H1 (cell line): ENCODE measurements around the gene DUOX1. TPM values are rescaled to one million over a fixed set of nuclear protein-coding genes. Genes with fewer than 3 reads are reported as not detected.

Experiments
- ASH2L ChIP-seq: fragments of 200-600, 300-600 bp; sonication (generic); IDR thresholded peaks from one replicate; pipeline ENCODE4 v1.7.1; 2017; ENCODE audit warnings: low read length
- CHD2 ChIP-seq: IDR thresholded peaks from 2 replicates; pipeline ENCODE4 v1.6.1; 2012; ENCODE audit warnings: low read length, improper control_type of control experiment
- CHD7 ChIP-seq: fragments of 300-600 bp; sonication (generic); IDR thresholded peaks from 2 replicates; pipeline ENCODE4 v1.7.1; 2012; ENCODE audit warnings: low read length, moderate library complexity, mild to moderate bottlenecking, inconsistent platforms; ENCODE audit not compliant: insufficient replicate concordance
- MAX ChIP-seq: IDR thresholded peaks from 2 replicates; pipeline ENCODE4 v1.6.1; 2012; ENCODE audit warnings: inconsistent platforms
- NRF1 ChIP-seq: IDR thresholded peaks from 2 replicates; pipeline ENCODE4 v1.6.1; 2011; ENCODE audit warnings: mild to moderate bottlenecking, low read depth, low read length, improper control_type of control experiment
- SIRT6 ChIP-seq: IDR thresholded peaks from one replicate; pipeline ENCODE4 v1.7.1; 2012; ENCODE audit warnings: low read length, inconsistent platforms
- polyA plus RNA-seq, 7 experiments: library from polyadenylated mRNA; depleted of rRNA in 3 of 7; stranded (reverse) in 5 of 7; unstranded in 2 of 7; fragments of >200 nt in 5 of 7; fragments of 200-250 nt in 2 of 7; gene quantifications; 1 replicate in 5 of 7; 2 replicates in 1 of 7; 4 replicates in 1 of 7; pipeline versions ENCODE4 v1.2.1 to v1.2.3, GENCODE V29; 2011 to 2013; ENCODE audit warnings: missing spikeins in 2 of 7, mixed read lengths in 2 of 7
- total RNA-seq: library from RNA; stranded (reverse); fragmentation: NEBNext Ultra II Directional; extraction: Animal tissue kit (Norgen Biotek cat#: 25700); gene quantifications from 2 replicates; pipeline ENCODE4 v1.2.1, GENCODE V29; 2021

DUOX1 gene
- total and polyA plus RNA-seq, 2 of the 8 experiments (the other 6 are each of a cell fraction or from before 2014, with no cell fraction given), result 0.84 to 1.4 TPM

- TF ChIP-seq CHD7, result no peak
- TF ChIP-seq CHD2, result no peak
- no peak for TF ChIP-seq MAX
- no peak for TF ChIP-seq ASH2L
- TF ChIP-seq NRF1, result no peak
- no peak for TF ChIP-seq SIRT6
- TF ChIP-seq, all 59 proteins: peak for 0
These were observed 13.3 kb downstream of the DUOX1 start (continued) for GRCh38 chr15:45143056-45143455.
